Measurements from ENCODE around the gene ZNF438.

GRCh38 chr10:30968711-30969110 is 63.0 kb downstream of the ZNF438 start:
- TF ChIP-seq CTCF (conservative IDR thresholded peaks at IDR 0.05): no peak
- no peak for TF ChIP-seq ZFX (IDR thresholded peaks at IDR 0.05)
